GM12891 (cell line): ENCODE results near the gene ARGFX. TPM values are rescaled to one million over a fixed set of nuclear protein-coding genes. Genes with fewer than 3 reads are reported as not detected.

ENCODE experiments used
- DNase-seq: peaks from one replicate; pipeline ENCODE4 v3.0.0; 2011; ENCODE audit warnings: low spot score; ENCODE audit not compliant: insufficient read length
- FAIRE-seq: peaks from 2 replicates; lab custom pipeline; 2011; peaks lifted over from hg19 to GRCh38; lab: Jason Lieb, UNC
- PAX5 ChIP-seq: IDR thresholded peaks from 2 replicates; pipeline ENCODE4 v1.6.1; 2011; ENCODE audit warnings: low read length, moderate library complexity, mild to moderate bottlenecking; ENCODE audit not compliant: insufficient read depth, severe bottlenecking
- POLR2A ChIP-seq: IDR thresholded peaks from 2 replicates; pipeline ENCODE4 v1.6.1; 2011; ENCODE audit warnings: low read depth, low read length, control low read depth
- POLR2AphosphoS5 ChIP-seq: IDR thresholded peaks from 2 replicates; pipeline ENCODE4 v1.6.1; 2011; ENCODE audit warnings: low read depth, low read length, control low read depth
- POU2F2 ChIP-seq: IDR thresholded peaks from 2 replicates; pipeline ENCODE4 v1.6.1; 2011; ENCODE audit warnings: low read depth, mild to moderate bottlenecking, control low read depth, low read length, moderate library complexity
- SPI1 ChIP-seq: IDR thresholded peaks from 2 replicates; pipeline ENCODE4 v1.6.1; 2011; ENCODE audit warnings: low read depth, low read length, control low read depth
- TAF1 ChIP-seq: IDR thresholded peaks from 2 replicates; pipeline ENCODE4 v1.6.1; 2011; ENCODE audit warnings: low read depth, low read length, control low read depth
- polyA plus RNA-seq: library from polyadenylated mRNA; unstranded; fragments of >200 nt; gene quantifications from one replicate; pipeline ENCODE4 v1.2.1, GENCODE V29; 2012; ENCODE audit warnings: low read depth, missing spikeins, inconsistent platforms; ENCODE audit not compliant: missing spikeins

ARGFX gene
- not detected for polyA plus RNA-seq

DNA sequence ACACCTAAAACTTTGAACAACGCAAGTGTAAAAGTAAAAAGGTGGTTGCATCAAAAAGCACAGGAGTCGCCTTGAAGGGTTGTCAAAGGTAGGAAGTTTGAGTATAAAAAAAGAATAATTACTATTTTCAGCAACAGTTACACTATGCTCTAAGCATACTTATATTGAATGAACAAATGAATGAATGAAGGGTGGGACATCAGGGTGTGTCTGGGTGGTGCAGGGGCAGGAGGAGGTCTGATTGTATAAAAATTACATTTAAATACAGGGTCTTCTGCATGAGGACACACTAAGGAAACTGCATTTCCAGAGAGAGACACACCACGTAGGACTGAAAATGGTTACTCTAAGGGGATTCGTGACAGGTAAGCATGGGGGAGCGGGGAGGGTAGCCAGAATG lies at the start of gene ARGFX:
Gene ARGFX, plus strand, starts transcription at position 301 of the 400 bp plus-strand sequence. CDS start 2,765 bp downstream, outside the sequence.
- FAIRE-seq (no peak), DNase-seq (no peak)
- TF ChIP-seq POU2F2: no peak
- TF ChIP-seq POLR2A: no peak
- TF ChIP-seq PAX5: no peak

DNA sequence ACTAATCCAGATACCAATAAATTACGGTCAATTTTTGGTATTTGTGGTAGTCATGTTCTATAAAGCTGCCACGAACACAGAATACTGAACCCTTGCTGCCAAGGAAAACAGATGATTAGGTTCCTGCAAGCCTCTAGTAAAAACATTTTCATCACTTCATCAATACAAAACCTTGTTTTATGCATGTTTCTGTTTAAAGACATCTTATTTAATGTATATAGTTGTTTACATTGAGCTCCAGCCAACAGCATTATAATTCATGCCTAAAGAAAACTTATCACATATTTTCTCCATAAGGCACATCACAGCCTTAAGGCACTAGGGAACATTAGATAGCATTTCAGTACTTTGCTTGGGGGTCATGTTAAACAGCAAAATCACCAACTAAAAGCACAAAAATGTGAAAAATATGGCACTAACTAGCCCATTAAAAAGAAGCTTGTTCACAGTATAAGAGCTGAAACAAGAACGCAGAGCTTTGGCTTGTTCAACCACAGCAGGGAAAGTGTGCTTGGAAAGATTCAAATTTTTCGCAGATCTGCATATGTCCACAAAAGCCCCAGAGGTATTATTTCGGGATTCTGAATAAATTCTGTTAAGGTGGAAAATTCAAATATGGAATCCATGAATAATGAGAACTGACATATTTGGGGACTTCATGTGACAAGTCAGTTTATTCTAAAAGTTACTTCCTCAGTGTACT lies 49.6 kb upstream of the ARGFX start:
- no peak for TF ChIP-seq POLR2A
- no peak for TF ChIP-seq POLR2AphosphoS5
- TF ChIP-seq PAX5: no peak
- TF ChIP-seq TAF1: no peak
- no peak for TF ChIP-seq SPI1
- no peak for TF ChIP-seq POU2F2
- DNase-seq: no peak
- FAIRE-seq: peak; percentile 76

DNA sequence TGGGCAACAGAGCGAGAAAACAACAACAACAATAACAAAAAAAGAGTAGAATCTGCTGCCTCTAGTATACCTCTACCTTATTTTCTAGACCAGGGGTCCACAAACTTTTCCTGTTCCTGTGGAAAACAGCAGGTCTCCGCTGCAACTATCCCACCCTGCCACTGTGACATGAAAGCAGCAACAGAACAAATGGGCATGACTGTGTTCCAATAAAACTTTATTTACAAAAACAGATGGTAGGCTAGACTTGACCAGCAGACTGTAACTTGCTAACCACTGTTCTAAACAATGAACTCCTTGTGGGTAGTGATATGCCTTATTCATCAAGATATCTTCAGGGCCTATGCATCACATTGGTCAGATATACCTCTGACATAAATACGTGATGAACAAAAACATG lies 47.2 kb upstream of the ARGFX start:
- TF ChIP-seq POLR2A (no peak), TAF1 (no peak), POLR2AphosphoS5 (no peak), POU2F2 (no peak), PAX5 (no peak), SPI1 (no peak)
- no peak for DNase-seq
- FAIRE-seq: no peak

- TF ChIP-seq POU2F2 (no peak), POLR2AphosphoS5 (no peak), POLR2A (no peak), TAF1 (no peak), SPI1 (no peak), PAX5 (no peak)
- no peak for DNase-seq
- peak; percentile 66 for FAIRE-seq
These were observed 38.4 kb upstream of the ARGFX start for GRCh38 chr3:121529308-121529707.

- TF ChIP-seq POLR2AphosphoS5 (no peak), POU2F2 (no peak), PAX5 (no peak), POLR2A (no peak), TAF1 (no peak), SPI1 (no peak)
- no peak for FAIRE-seq
- no peak for DNase-seq
These were observed 36.5 kb upstream of the ARGFX start for GRCh38 chr3:121531269-121531668.

DNA sequence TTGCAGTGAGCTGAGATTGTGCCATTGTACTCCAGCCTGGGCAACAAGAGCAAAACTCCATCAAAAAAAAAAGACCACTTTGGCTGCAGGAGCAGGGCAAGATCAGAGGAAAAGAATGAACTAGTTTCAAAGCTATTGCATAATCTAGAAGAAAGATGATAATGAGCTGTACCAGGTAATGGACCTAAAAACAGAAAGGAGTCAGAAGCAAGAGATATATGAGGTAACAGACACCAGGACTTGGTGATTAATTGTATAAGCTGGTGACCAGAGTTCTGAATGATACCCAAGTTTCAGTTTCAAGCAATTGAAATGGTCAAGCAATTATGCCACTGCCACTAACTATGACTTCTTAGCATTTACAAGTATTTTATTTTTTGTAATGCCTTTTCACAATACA lies 24.8 kb upstream of the ARGFX start:
- FAIRE-seq: no peak
- no peak for DNase-seq
- TF ChIP-seq POLR2AphosphoS5: no peak
- TF ChIP-seq POU2F2: no peak
- no peak for TF ChIP-seq SPI1
- TF ChIP-seq PAX5: no peak
- no peak for TF ChIP-seq TAF1

- no peak for DNase-seq
- TF ChIP-seq TAF1 (no peak), POLR2A (no peak), SPI1 (no peak), PAX5 (no peak), POLR2AphosphoS5 (no peak), POU2F2 (no peak)
These were observed 22.6 kb upstream of the ARGFX start for GRCh38 chr3:121545049-121545573.

DNA sequence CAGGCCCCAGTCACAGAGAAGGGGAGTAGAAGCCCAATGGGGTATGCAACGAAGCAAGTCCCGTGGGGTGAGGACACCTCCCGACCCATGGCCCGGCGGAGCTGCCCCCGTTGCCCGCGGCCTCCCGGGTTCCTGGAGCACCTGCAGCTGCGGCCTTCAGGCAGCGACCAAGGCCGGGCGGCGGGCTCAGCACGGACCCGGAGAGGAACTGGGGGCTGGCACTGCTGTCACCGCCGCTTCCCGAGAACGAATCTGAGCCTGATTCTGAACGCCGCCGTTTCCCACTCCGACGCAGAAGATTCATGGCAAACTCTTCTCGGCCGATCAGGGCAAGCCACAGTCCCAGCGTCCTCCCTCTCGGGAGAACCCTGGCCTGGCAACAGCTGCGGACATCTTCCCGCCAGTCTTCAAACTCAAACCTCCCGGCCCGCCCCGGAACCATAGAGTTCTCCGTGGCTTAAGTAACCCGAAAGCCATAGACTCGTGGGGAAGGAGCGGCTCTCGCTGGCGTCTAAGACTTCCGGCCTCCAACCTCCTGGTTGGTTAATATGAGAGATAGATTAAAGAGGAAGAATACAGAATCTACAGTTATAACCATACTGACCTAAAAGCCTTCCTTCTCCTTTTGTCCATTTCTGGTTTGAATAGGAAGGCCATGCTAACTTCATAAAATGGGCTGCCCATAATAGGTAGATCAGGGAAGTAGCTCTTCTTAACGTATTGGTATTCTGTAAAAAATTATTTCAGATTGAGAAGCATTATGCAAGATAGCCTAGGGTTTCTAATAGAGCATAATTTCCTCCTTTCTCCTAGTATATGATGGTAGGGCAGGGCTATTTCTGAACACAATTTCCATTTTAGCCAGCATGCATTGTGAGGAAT lies 21.9 kb upstream of the ARGFX start, which contains the start of gene POLQ:
Gene POLQ, minus strand, starts transcription at position 415 of the 882 bp plus-strand sequence. Its CDS starts 111 bp downstream, at position 304.
- TF ChIP-seq POLR2AphosphoS5 (peak; percentile 56; the same call in 1 of the 2 replicates), POU2F2 (no peak; the same call in 1 of the 2 replicates), SPI1 (0 out of 2 replicates have a peak, but pooled peaks have one; percentile 19), POLR2A (peak; percentile 75; the same call in 1 of the 2 replicates)
- DNase-seq (peak; percentile 71), FAIRE-seq (peak; percentile 89)

More at GRCh38 chr3:121545049-121545573, 22.6 kb upstream of the ARGFX start:
- no peak for FAIRE-seq

DNA sequence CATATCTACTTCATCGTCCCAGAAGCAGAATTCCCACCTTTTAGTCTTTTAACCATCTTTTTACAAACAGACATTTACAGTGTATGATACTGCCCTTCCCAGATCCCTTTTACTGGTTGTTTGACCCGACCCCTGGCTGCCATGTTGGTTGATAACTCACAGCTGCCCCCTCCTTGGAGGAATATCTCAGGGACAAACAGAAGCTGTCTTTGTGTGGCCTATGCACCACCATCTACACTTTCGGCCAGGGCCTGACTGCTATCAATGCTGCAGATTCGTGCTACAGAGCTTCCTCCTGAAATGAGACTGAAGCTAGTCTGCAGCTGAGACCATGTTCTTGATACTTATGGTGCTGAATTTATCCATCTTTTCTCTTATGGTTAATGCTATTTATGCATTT lies 15.4 kb upstream of the ARGFX start:
- DNase-seq (no peak), FAIRE-seq (no peak)
- no peak for TF ChIP-seq TAF1
- no peak for TF ChIP-seq SPI1
- no peak for TF ChIP-seq POU2F2
- TF ChIP-seq POLR2AphosphoS5: no peak
- TF ChIP-seq PAX5: no peak
- TF ChIP-seq POLR2A: no peak
